Lower leg skin (tissue), 4 donors: ENCODE results near the gene RAP1GAP2. TPM values are rescaled to one million over a fixed set of nuclear protein-coding genes. Genes with fewer than 3 reads are reported as not detected.

ENCODE experiments used
- DNase-seq, 2 donors: peaks; one replicate each; pipeline ENCODE4 v3.0.0-alpha.2; 2019; ENCODE audit warnings: low spot score in 2 of 2
- H3K4me3 ChIP-seq: fragments of 200-600 bp; sonication (generic); 2 replicates; pipeline ENCODE4 v1.5.1; 2017; ENCODE audit warnings: mild to moderate bottlenecking, low read depth; ENCODE audit not compliant: poor library complexity, severe bottlenecking
- POLR2A ChIP-seq, 2 donors: fragments of 450-650 bp; IDR thresholded peaks; one replicate each; pipeline ENCODE4 v1.6.1; 2016 to 2017; ENCODE audit warnings: antibody characterized with exemption in 2 of 2, mild to moderate bottlenecking in 1 of 2, moderate library complexity in 1 of 2
- WGBS, 2 donors: methylation state at CpG; one replicate each; pipeline ENCODE4 v1.1.5; 2018; 5-methylcytosine and 5-hydroxymethylcytosine counted together
- intact Hi-C: fragments of 100-400 bp; cut with DNase I; formaldehyde crosslinking; loops from one replicate; pipeline ENCODE4 v1.15.0; 2023; ENCODE audit warnings: low total_unique reads
- total RNA-seq, 4 donors: library from RNA; depleted of rRNA; stranded (reverse); fragments of >200 nt; gene quantifications; one replicate each; pipeline ENCODE4 v1.1.0, GENCODE V29; 2016
- TF ChIP-seq, protein P1 (sequence below), 3 donors: fragments of 450-650 bp; IDR thresholded peaks; one replicate each; pipeline ENCODE4 v1.5.1; 2016; ENCODE audit warnings: antibody characterized with exemption in 3 of 3, mild to moderate bottlenecking in 3 of 3, moderate library complexity in 2 of 3

The RAP1GAP2 gene
- total RNA-seq, 4 donors from 2014 or later, result 9.2 to 15.3 (median 12.8) TPM

DNA sequence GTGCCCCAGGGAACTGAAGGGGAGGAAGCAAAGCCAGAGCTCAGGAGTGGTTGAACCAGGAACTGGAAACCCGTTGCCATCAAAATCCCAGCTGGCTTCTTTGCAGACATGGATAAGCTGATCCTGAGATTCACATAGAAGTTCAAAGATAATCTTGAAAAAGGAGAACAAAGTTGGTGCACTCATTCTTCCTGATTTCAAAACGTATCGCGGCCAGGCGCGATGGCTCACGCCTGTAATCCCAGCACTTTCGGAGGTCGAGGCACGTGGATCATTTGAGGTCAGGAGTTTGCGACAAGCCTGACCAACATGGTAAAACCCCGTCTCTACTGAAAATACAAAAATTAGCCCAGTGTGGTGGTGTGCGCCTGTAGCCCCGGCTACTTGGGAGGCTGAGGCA, 7.1 kb downstream of the RAP1GAP2 start:
- DNase-seq, result no peak
- no peak for TF ChIP-seq POLR2A (IDR thresholded peaks at IDR 0.05)
- TF ChIP-seq, protein P1, sequence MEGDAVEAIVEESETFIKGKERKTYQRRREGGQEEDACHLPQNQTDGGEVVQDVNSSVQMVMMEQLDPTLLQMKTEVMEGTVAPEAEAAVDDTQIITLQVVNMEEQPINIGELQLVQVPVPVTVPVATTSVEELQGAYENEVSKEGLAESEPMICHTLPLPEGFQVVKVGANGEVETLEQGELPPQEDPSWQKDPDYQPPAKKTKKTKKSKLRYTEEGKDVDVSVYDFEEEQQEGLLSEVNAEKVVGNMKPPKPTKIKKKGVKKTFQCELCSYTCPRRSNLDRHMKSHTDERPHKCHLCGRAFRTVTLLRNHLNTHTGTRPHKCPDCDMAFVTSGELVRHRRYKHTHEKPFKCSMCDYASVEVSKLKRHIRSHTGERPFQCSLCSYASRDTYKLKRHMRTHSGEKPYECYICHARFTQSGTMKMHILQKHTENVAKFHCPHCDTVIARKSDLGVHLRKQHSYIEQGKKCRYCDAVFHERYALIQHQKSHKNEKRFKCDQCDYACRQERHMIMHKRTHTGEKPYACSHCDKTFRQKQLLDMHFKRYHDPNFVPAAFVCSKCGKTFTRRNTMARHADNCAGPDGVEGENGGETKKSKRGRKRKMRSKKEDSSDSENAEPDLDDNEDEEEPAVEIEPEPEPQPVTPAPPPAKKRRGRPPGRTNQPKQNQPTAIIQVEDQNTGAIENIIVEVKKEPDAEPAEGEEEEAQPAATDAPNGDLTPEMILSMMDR (IDR thresholded peaks at IDR 0.05), result no peak
- intact Hi-C loops, result no loop called here
- 77 to 84% methylated on average over 14 of the region's 14 CpGs for WGBS, 2 donors
- H3K4me3 ChIP-seq, result no peak overlapping the region

DNA sequence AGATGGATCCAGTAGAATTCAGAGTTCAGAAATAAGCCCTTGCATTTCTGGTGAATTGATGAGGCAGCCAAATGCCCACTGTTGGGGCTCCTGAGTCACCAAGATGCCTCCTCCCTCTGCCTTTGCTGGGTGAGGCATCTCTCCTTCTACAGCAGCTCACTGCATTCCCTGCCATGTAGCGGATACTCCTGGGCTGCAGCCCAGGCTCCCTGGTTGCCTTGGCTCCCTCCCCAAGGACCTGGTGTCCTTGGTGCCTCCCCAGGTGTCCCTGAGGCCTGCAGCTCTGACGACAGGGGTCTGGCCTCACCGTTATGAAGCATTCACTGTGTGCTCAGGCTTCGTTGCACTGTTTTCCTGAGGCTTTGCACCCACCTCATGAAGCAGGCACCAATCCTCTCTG, 7.7 kb downstream of the RAP1GAP2 start:
- no peak for DNase-seq
- TF ChIP-seq, protein P1 (IDR thresholded peaks at IDR 0.05), result no peak
- no peak for TF ChIP-seq POLR2A (IDR thresholded peaks at IDR 0.05)
- H3K4me3 ChIP-seq, result no peak overlapping the region
- intact Hi-C loops, result no loop called here
- 83 to 87% methylated on average over 4 of the region's 4 CpGs for WGBS, 2 donors

DNA sequence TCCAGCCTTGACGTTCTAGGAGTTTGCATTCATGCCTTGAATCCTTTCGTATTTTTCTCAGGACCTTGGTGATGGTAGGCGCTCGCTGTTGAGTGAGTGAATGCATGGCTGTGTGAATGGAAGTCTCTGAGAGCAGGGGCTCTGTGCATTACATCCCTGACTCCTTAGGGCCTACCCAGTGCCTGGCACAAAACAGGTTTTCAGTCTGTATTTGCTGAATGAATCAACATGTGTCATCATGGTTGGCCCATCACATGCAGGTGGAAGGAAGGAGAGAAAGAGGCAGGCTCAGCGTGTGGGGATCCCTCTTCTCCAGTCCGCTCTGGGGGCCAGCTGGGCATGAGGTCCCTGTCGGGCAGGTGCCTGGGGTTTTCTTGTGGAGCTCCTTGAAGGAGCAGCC, 8.7 kb downstream of the RAP1GAP2 start:
- 88 to 90% methylated on average over 7 of the region's 7 CpGs for WGBS, 2 donors
- intact Hi-C loops, result no loop called here
- no peak for DNase-seq
- no peak overlapping the region for H3K4me3 ChIP-seq
- TF ChIP-seq, protein P1 (IDR thresholded peaks at IDR 0.05), result no peak
- TF ChIP-seq POLR2A (IDR thresholded peaks at IDR 0.05), result no peak

DNA sequence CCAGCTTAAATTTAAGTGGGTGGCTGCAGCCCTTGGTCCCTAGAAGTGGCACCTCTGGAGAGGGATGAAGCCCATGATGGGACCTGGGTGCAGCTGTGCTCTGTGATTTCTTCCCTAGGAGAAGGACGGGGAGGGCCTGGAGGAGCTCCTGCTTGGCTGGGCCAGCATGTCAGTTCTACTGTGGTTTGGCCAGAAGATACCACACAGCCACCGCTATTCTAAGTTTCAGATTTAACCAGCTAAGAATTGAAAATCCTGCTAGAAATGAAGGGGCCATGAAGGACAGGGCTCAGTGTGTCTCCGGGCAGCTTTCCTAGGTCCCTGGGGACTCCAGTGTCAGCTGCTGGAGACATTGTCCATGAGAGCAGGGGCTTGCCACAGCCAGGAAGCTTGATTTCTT, 9.7 kb downstream of the RAP1GAP2 start:
- DNase-seq, result no peak
- intact Hi-C loops, result no loop called here
- TF ChIP-seq, protein P1 (IDR thresholded peaks at IDR 0.05), result no peak
- TF ChIP-seq POLR2A (IDR thresholded peaks at IDR 0.05), result no peak
- WGBS, 2 donors, result 56 to 65% methylated on average over 3 of the region's 3 CpGs
- no peak overlapping the region for H3K4me3 ChIP-seq

DNA sequence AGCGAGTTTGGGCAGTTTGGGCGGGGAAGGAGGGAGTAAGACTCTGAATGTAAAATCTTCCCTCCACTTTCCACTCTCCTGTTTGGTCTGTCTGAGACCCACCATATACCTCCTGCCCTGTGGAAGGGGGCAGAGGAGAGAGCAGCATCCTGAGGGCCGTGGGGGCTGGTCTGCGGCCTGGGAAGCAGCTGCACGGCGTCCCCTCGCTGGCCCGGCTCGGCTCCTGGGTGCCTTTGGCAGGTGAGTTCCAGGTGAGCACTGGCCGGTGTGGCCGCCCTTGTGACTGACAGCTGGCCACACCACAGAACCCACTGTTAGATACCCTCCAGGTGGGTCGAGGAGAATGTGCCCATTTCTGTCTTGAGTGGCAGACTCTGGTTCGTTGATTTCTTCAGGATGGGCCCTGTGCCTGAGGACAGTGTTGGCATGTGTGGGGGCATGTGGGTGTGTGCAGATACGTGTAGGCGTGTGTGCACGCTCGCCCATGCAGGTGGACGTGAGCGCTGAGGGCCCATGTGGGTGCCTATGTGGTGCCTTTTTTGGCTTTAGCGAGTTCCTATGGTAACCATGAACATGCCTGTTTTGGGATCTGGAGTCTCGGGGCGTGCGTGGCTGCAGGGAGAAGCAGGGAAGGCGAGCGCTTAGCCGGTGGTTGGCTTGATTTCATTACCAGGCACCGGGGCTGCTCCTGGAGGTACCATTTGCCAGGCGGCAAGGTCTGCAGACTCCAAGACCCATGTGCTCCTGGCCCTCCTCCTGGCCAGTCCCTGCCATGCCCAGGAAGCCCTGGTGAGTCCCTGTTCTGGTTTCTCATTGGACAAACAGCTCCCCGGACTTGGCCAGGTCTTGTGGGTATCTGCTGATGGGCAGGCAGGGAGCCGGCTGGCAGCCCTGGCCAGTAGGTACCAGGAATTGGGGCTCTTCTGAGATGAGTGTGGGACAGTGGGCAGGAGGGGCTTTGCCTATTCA, 12.4 kb downstream of the RAP1GAP2 start:
- no peak overlapping the region for H3K4me3 ChIP-seq
- intact Hi-C loops, result no loop called here
- DNase-seq, result no peak
- 80 to 83% methylated on average over 28 to 30 of the region's 30 CpGs for WGBS, 2 donors
- TF ChIP-seq POLR2A (IDR thresholded peaks at IDR 0.05), result no peak
- TF ChIP-seq, protein P1 (IDR thresholded peaks at IDR 0.05), result no peak
